HCT116 (cell line): ENCODE results near the gene PAX5.

Experiments
- EZH2 ChIP-seq: fragments of 200-600 bp; sonication (generic); IDR thresholded peaks from 2 replicates; pipeline ENCODE4 v1.6.1; 2017; ENCODE audit warnings: antibody characterized with exemption, mixed run types
- TF ChIP-seq, protein P1 (sequence below), 3 experiments: fragments of 200-600 bp in 1 of 3; sonication (generic) in 1 of 3; IDR thresholded peaks in 2 of 3; conservative IDR thresholded peaks in 1 of 3; 2 replicates each; pipeline ENCODE4 v1.5.1; 2012 to 2017; ENCODE audit warnings: low read depth in 2 of 3, low read length in 2 of 3, antibody characterized with exemption in 1 of 3, borderline replicate concordance in 1 of 3, control low read depth in 1 of 3, mild to moderate bottlenecking in 1 of 3, mixed read lengths in 1 of 3, mixed run types in 1 of 3, moderate library complexity in 1 of 3; ENCODE audit not compliant: insufficient read depth in 1 of 3

DNA sequence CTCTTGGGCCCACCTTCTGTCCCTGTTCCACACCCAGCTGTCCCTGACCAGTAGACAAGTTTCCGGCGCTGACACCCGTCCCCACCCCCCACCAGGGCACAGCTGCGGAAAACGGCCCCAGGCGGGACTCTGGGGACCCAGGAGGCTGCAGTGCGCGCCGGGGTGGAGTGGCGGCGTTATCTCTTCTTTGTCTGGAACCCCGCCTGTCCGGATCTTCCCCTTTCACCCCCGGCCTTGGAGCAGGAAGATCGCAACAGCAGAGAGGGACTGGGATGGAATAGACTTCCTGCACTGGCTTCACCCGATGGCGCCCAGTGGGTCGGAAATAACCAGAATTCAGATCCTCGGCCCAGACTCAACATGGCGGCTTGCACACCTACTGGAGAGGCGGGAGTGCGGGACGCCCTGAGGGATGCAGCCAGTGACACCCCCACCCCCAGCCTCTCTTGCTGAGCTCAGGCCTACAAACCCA is 4.7 kb downstream of the PAX5 start:
- TF ChIP-seq, protein P1, sequence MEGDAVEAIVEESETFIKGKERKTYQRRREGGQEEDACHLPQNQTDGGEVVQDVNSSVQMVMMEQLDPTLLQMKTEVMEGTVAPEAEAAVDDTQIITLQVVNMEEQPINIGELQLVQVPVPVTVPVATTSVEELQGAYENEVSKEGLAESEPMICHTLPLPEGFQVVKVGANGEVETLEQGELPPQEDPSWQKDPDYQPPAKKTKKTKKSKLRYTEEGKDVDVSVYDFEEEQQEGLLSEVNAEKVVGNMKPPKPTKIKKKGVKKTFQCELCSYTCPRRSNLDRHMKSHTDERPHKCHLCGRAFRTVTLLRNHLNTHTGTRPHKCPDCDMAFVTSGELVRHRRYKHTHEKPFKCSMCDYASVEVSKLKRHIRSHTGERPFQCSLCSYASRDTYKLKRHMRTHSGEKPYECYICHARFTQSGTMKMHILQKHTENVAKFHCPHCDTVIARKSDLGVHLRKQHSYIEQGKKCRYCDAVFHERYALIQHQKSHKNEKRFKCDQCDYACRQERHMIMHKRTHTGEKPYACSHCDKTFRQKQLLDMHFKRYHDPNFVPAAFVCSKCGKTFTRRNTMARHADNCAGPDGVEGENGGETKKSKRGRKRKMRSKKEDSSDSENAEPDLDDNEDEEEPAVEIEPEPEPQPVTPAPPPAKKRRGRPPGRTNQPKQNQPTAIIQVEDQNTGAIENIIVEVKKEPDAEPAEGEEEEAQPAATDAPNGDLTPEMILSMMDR (IDR thresholded peaks at IDR 0.05 in 2 of 3, conservative IDR thresholded peaks at IDR 0.05 in 1 of 3; ENCODE audit: borderline replicate concordance in 1 of 3, insufficient read depth in 1 of 3, low read depth in 2 of 3, low read length in 2 of 3) = no peak
- TF ChIP-seq EZH2 = no peak
